Tibial artery (tissue), 4 donors: ENCODE data around the gene APOL2.
"Not testable (repeated sequence)": the region's sequence is repeated elsewhere in the genome, so short reads cannot be mapped to it uniquely, and the experiment has no call there.

Experiments
- DNase-seq, 2 donors: peaks; one replicate each; pipeline ENCODE4 v3.0.0-alpha.2; 2019
- H3K27ac ChIP-seq, 2 donors: fragments of 200-600 bp; sonication (generic) in 1 of 2; 1 replicate in 1 of 2; 2 replicates in 1 of 2; pipeline ENCODE4 v1.5.1; 2018 to 2019; ENCODE audit warnings: mild to moderate bottlenecking in 1 of 2
- H3K27me3 ChIP-seq, 2 donors: fragments of 200-600 bp; sonication (generic) in 1 of 2; one replicate each; pipeline versions ENCODE4 v1.5.1 to v1.6.0; 2016 to 2019
- H3K36me3 ChIP-seq, 3 donors: fragments of 200-600 bp; sonication (generic) in 2 of 3; one replicate each; pipeline ENCODE4 v1.5.1; 2016 to 2019; ENCODE audit warnings: mild to moderate bottlenecking in 2 of 3
- H3K4me1 ChIP-seq, 4 donors: fragments of 200-600 bp; sonication (generic) in 2 of 4; 1 replicate in 3 of 4; 2 replicates in 1 of 4; pipeline ENCODE4 v1.5.1; 2016 to 2019
- H3K4me3 ChIP-seq, 2 donors: fragments of 200-600 bp; sonication (generic) in 1 of 2; 1 replicate in 1 of 2; 2 replicates in 1 of 2; pipeline ENCODE4 v1.5.1; 2018 to 2019; ENCODE audit warnings: mild to moderate bottlenecking in 2 of 2
- H3K9me3 ChIP-seq, 3 donors: fragments of 200-600 bp; sonication (generic) in 1 of 3; one replicate each; pipeline ENCODE4 v1.5.1; 2016 to 2019
- intact Hi-C: fragments of 100-400 bp; cut with DNase I; formaldehyde crosslinking; loops from one replicate; pipeline ENCODE4 v1.15.0; 2023; ENCODE audit warnings: low total_unique reads
- TF ChIP-seq, protein P1 (sequence below), 2 experiments: fragments of 200-600 bp in 1 of 2; fragments of 450-650 bp in 1 of 2; IDR thresholded peaks; one replicate each; pipeline ENCODE4 v1.5.1; 2017 to 2019; ENCODE audit warnings: antibody characterized with exemption in 2 of 2, mild to moderate bottlenecking in 1 of 2, moderate library complexity in 1 of 2

APOL2 gene

DNA sequence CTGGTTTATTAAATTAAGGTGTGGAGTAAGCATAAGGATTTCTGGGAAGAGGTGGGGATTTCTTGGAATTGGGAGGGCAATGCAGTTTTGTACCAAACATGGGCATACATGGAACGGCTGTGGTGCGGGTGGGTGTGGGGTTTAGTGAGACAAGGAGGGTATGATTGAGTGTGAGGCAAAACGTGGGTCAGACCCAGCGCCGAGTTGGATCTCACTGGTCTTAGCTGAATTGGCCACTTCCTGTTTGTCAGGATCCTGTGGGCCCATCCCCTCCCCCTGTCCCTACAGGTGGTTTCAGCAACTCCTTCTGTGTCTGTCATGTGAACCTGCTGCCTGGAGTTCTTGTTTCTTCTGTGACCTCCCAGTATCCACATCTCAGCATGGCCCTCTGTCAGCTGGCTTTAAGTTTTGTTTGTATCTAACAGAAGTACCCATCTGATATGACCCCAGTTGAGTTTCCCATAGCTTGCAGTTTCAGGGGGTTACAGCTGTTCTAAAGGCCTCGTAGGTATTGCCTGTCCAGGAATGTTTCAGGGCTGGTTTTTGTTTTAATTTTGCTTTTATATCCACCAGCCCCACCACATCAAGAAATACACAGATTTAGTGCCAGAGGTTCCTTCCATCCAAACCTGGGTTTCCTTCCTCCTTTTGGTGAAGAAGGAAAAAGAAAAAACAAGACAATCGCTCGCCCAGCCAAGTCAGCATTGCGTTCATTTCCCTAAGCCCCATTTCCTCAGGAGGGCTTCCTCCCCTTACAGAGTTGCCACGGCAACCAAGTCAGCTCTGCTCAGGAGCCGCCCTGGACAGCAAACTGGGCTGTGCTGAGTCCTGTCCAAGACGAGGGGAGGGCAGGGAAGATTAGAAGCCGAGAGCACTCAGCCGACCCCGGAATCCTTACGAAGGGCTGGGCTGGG is 19.6 kb upstream of the APOL2 start:
- H3K27ac ChIP-seq: no peak overlapping the region
- intact Hi-C loops: loop anchor here (5.0 kb wide), 1 partner anchor 57 kb away; the partner anchor contains the start of gene APOL4
- peaks cover 0 to 14% (median 4%) of the 10 kb centered on the region in 3 donors for H3K36me3 ChIP-seq
- no peaks in the 10 kb centered on the region for H3K27me3 ChIP-seq
- no peak for DNase-seq
- H3K9me3 ChIP-seq: no peaks in the 10 kb centered on the region
- H3K4me3 ChIP-seq: no peak overlapping the region
- TF ChIP-seq, protein P1, sequence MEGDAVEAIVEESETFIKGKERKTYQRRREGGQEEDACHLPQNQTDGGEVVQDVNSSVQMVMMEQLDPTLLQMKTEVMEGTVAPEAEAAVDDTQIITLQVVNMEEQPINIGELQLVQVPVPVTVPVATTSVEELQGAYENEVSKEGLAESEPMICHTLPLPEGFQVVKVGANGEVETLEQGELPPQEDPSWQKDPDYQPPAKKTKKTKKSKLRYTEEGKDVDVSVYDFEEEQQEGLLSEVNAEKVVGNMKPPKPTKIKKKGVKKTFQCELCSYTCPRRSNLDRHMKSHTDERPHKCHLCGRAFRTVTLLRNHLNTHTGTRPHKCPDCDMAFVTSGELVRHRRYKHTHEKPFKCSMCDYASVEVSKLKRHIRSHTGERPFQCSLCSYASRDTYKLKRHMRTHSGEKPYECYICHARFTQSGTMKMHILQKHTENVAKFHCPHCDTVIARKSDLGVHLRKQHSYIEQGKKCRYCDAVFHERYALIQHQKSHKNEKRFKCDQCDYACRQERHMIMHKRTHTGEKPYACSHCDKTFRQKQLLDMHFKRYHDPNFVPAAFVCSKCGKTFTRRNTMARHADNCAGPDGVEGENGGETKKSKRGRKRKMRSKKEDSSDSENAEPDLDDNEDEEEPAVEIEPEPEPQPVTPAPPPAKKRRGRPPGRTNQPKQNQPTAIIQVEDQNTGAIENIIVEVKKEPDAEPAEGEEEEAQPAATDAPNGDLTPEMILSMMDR (IDR thresholded peaks at IDR 0.05): no peak
- H3K4me1 ChIP-seq: peaks cover 0 to 13% (median 12%) of the 10 kb centered on the region in 4 donors

DNA sequence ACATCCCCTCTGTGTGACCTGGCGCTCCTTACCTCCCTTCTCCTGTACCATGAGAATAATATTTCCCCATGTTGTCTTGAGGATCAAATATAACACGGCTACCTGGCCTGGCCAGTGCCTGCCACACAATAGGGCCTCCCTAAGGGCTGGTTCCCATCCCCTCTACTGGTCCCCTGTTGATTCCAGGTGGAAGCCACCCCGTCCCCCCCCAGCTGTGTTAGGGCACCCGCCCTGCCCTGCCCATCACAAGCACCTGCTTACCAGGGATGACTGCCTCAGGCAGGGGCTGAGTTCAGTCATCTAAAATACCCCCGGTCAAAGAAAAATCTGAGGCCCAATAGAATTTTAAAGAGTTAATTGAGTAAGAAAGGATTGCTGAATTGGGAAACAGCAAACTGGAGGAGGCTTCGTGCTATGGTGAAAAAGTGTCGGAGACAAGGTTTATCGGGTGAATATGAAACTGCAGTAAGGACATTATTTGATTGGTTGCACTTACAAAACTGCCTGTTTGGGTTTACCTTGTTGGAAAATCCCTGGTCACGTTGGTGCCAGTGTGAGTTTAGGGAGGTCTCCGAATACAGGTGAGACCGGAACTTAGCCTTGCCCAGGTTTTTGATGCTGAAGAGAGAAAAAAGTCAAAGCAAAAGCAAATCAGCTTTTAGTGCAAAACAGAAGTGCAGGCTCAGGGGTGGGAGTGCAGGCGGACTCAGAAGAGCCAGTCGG is 18.8 kb upstream of the APOL2 start:
- Histone ChIP-seq H3K4me3 (no peak overlapping the region), H3K36me3 (peaks cover 0 to 14% (median 4%) of the 10 kb centered on the region in 3 donors), H3K27me3 (no peaks in the 10 kb centered on the region), H3K27ac (no peak overlapping the region), H3K9me3 (no peaks in the 10 kb centered on the region), H3K4me1 (peaks cover 0 to 22% (median 14%) of the 10 kb centered on the region in 4 donors)
- TF ChIP-seq, protein P1 (IDR thresholded peaks at IDR 0.05): no peak
- intact Hi-C loops: loop anchor here (5.0 kb wide), 1 partner anchor 56 kb away; the partner anchor contains the start of gene APOL4
- DNase-seq: no peak

DNA sequence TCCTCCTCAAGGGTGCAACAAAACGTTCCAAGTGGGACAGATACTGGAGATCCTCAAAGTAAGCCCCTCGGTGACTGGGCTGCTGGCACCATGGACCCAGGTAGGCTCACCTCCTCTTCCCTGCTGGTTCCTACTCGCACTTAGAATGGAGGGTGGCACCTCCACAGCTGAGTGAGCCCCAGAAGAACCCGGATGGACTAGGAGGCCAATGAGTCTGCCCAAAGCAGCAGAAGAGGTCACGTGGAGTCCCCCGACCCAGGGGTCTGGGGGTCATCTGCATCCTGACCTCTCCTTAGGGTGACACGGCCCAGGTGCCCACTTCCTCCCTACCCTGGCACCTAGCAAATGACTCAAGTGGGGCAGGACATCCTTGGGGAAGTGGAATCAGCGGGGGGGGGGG is 18.0 kb upstream of the APOL2 start:
- intact Hi-C loops: loop anchor here (5.0 kb wide), 1 partner anchor 55 kb away; the partner anchor contains the start of gene APOL4
- Histone ChIP-seq H3K4me3 (no peak overlapping the region), H3K27ac (no peak overlapping the region), H3K4me1 (peaks cover 0 to 22% (median 16%) of the 10 kb centered on the region in 4 donors), H3K27me3 (no peaks in the 10 kb centered on the region), H3K36me3 (peaks cover 0 to 9% (median 4%) of the 10 kb centered on the region in 3 donors), H3K9me3 (no peaks in the 10 kb centered on the region)
- TF ChIP-seq, protein P1 (IDR thresholded peaks at IDR 0.05): no peak
- DNase-seq: no peak

DNA sequence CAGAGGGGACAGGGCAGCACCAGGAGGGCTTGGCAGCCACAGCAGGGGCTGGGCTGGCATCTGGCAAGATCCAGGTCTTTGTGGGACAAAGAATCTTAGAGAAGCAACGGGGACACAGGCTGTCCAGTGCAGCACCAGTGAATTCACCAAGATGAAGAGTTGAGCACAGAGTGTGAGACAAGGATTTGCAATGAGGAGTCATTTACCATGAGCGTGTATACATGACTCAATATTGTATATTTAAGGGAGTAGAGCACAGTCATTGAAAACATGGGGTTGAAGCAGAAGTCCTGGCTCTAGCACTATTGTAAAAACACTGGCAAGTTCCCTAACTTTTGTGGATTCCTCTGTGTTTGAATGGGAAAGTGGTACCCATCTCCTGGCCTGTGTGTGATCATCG is 17.2 kb upstream of the APOL2 start:
- no peak for DNase-seq
- TF ChIP-seq, protein P1 (IDR thresholded peaks at IDR 0.05): no peak
- intact Hi-C loops: loop anchor here (5.0 kb wide), 1 partner anchor 54 kb away; the partner anchor contains the start of gene APOL4
- Histone ChIP-seq H3K9me3 (no peaks in the 10 kb centered on the region), H3K4me3 (no peak overlapping the region), H3K27me3 (no peaks in the 10 kb centered on the region), H3K27ac (no peak overlapping the region), H3K36me3 (peaks cover 0 to 5% (median 0%) of the 10 kb centered on the region in 3 donors), H3K4me1 (peaks cover 0 to 22% (median 16%) of the 10 kb centered on the region in 4 donors)

DNA sequence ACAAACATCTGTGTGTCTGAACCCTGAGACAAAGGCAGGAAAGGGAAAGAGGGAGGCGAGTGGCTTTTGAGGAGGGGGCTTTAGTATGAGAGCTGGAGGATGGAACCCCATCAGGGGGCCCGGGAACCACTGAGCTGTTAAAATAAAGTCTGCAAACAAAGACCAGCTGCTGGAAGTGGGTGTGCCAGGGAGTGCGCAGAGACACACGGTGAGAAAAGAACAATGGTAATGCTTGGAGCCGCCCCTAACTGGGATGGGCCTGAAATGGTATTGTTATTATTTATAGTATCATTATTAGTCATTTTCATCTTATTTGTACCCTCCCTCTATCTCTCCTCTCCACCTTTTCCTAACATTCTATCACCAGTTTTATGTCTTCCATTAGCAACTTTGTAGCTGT is 16.2 kb upstream of the APOL2 start:
- H3K27me3 ChIP-seq, H3K27ac ChIP-seq, DNase-seq, H3K4me3 ChIP-seq, H3K9me3 ChIP-seq, H3K36me3 ChIP-seq: not testable (repeated sequence)
- intact Hi-C loops: loop anchor here (5.0 kb wide), 1 partner anchor 53 kb away; the partner anchor contains the start of gene APOL4
- H3K4me1 ChIP-seq: peaks cover 0 to 22% (median 16%) of the 10 kb centered on the region in 4 donors
